Measurements from ENCODE around the gene UBL7.
"Not testable (repeated sequence)": the region's sequence is repeated elsewhere in the genome, so short reads cannot be mapped to it uniquely, and the experiment has no call there.

UBL7 gene

DNA sequence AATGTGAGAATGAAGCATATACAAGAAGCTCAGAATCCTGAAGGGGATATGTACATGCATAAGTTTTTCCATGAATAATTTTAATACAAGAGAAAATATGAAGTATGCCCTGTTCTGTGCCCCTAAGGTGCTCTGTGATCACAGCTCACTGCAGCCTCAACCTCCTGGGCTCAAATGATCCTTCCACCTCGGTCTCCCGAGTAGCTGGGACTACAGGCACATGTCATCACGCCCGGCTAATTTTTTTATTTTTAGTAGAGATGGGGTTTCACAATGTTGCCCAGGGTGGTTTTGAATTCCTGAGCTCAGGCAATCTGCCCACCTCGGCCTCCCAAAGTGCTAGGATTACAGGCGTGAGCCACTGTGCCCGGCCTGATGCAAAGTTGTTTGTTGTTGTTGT is 10.7 kb upstream of the UBL7 start:
- H3K9me3 Mint-ChIP-seq; H3K27ac Mint-ChIP-seq; H3K27me3 Mint-ChIP-seq; H3K4me1 Mint-ChIP-seq (ENCODE audit: low read depth); H3K4me3 Mint-ChIP-seq: not testable (repeated sequence)
- H3K36me3 Mint-ChIP-seq (ENCODE audit: low read depth), result peaks cover 49% of the 10 kb centered on the region

DNA sequence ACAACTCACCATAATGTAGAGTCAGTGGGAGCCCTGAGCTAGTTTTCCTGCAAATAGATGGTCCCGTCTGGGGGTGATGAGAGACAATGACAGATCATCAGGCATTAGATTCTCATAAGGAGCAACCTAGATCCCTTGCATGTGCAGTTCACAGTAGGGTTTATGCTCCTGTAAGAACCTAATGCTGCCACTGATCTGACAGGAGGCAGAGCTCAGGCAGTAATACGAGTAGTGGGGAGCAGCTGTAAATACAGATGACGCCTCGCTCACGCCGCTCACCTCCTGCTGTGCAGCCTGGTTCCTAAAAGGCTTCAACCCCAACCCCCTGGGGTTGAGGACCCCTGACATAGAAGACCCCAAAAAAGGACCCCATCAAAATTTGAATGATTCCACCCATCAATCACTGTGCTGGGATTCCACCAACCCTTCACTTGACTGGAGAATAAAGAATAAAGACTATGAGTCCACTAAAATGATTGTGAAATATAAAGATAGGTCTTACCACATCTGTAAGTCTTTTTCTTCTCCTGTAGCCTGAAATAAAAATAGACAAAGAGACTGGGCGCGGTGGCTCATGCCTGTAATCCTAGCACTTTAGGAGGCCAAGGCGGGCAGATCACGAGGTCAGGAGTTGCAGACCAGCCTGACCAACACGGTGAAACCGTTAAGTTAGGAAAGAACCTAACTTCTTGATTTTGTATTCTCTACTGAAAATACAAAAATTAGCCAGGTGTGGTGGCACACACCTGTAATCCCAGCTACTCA is 9.9 kb upstream of the UBL7 start:
- Mint-ChIP-seq H3K4me3 (no peak overlapping the region), H3K9me3 (no peaks in the 10 kb centered on the region), H3K4me1 (ENCODE audit: low read depth) (peaks cover 5% of the 10 kb centered on the region), H3K27ac (no peak overlapping the region), H3K27me3 (no peaks in the 10 kb centered on the region), H3K36me3 (ENCODE audit: low read depth) (peaks cover 47% of the 10 kb centered on the region)

DNA sequence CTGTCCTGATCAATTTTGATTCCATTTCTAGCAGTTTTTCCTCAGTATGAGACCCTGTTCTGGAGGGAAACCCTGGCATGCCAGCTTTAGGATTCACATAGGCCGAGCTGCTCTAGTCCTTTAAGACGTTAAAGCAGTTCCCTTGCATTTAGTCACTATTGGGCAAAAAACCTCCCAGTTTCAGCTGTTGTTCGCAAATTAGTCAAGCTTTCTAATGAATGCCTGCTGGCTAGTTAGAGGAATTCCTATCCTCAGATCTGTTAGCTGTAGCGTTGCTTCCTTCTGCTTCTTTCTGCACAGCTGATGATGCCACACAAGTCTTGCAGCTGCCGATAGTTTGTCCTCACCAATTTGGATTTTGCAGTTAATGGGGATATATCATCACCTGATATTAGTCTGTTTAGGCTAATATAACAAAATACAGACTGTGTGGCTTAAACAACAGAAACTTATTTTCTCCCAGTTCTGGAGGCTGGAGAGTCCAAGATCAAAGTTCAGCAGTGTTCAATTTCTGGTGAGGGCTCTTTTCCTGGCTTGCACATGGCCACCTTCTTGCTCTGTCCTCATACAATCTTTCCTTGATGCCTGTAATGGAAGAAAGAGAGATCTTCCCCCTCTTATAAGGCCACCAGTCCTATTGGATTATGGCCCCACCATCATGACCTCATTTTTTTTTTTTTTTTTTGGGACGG is 7.5 kb upstream of the UBL7 start:
- Mint-ChIP-seq H3K4me1 (ENCODE audit: low read depth) (peaks cover 25% of the 10 kb centered on the region), H3K9me3 (peaks cover 9% of the 10 kb centered on the region), H3K36me3 (ENCODE audit: low read depth) (peaks cover 47% of the 10 kb centered on the region), H3K27me3 (no peaks in the 10 kb centered on the region), H3K27ac (no peak overlapping the region), H3K4me3 (no peak overlapping the region)

DNA sequence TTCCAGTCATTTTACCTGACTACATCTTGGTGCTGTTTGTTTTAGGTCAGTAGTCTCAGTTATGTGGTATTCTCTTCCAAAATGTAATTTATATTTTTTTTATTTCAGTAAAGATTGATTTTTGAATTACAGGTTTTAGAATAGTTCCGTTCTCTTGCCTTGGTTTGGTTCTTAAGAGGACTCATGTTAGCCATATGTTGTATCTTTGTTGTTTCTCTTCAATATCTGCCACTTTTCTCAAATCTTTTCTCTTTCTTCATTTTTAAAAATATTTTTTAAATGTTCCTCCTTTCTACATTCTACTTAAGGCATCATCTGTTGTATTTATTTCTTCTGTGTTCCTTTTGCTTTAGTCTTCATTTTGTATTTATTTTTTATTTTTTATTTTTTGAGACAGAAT is 5.6 kb upstream of the UBL7 start:
- Mint-ChIP-seq H3K36me3 (ENCODE audit: low read depth) (peaks cover 50% of the 10 kb centered on the region), H3K27ac (no peak overlapping the region), H3K27me3 (no peaks in the 10 kb centered on the region), H3K4me1 (ENCODE audit: low read depth) (peaks cover 43% of the 10 kb centered on the region), H3K9me3 (peaks cover 9% of the 10 kb centered on the region), H3K4me3 (no peak overlapping the region)

DNA sequence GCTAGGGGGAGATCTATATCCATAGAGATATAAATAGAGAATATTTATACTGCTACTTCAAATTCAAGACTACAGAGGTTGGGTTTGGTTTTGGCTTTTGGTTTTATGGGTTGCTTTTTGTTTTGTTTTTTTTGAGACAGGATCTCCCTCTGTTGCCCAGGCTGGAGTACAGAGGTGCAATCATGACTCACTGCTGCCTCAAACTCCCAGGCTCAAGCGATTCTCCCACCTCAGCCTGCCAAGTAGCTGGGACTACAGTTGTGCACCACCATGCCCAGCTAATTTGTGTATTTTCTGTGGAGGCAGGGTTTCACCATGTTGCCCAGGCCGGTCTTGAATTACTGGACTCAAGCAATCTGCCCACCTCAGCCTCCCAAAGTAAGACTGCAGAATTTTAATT is 3.9 kb upstream of the UBL7 start:
- Mint-ChIP-seq H3K27ac (no peak overlapping the region), H3K4me3 (no peak overlapping the region), H3K36me3 (ENCODE audit: low read depth) (peaks cover 40% of the 10 kb centered on the region)

DNA sequence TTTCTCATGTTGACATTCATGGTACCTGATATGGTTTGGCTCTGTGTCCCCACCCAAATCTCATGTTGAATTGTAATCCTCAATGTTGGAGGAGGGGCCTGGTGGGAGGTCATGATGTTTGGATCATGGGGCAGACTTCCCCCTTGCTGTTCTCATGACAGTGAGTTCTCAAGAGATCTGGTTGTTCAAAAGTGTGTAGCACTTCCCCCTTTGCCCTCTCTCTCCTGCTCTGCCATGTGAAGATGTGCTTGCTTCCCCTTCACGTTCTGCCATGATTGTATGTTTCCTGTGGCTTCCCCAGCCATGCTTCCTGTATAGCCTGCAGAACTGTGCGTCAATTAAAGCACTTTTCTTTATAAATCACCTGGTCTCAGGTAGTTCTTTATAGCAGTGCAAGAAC is 3.3 kb upstream of the UBL7 start:
- Mint-ChIP-seq H3K27me3 (no peaks in the 10 kb centered on the region), H3K36me3 (ENCODE audit: low read depth) (peaks cover 39% of the 10 kb centered on the region), H3K4me3 (peak overlapping the region; percentile 11), H3K9me3 (peaks cover 9% of the 10 kb centered on the region), H3K4me1 (ENCODE audit: low read depth) (peaks cover 55% of the 10 kb centered on the region), H3K27ac (no peak overlapping the region)

More for the DNA sequence above, 3.9 kb upstream of the UBL7 start:
- no peaks in the 10 kb centered on the region for H3K27me3 Mint-ChIP-seq
- H3K4me1 Mint-ChIP-seq (ENCODE audit: low read depth), result peaks cover 53% of the 10 kb centered on the region
- H3K9me3 Mint-ChIP-seq, result peaks cover 9% of the 10 kb centered on the region

DNA sequence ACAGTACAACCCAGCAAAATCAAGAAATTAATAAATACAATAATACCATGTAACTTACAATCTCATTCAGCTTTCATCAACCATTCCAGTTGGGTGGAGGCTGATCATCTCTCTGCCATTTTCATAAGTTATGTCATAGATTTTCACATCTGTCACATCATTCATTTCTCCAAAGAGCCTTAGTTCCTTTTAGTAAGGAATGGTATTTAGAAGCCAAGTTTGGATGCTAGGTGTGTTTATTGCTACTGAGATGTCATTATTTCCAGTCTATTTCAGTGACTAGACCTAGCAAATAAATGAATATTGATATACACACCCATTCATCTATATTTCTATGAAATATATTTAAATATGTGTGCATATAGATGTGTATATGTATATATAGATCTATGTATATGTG is 2.7 kb upstream of the UBL7 start:
- peaks cover 61% of the 10 kb centered on the region for H3K4me1 Mint-ChIP-seq (ENCODE audit: low read depth)
- no peak overlapping the region for H3K27ac Mint-ChIP-seq
- peak overlapping the region; percentile 43 for H3K4me3 Mint-ChIP-seq
- H3K36me3 Mint-ChIP-seq (ENCODE audit: low read depth), result peaks cover 39% of the 10 kb centered on the region
- H3K27me3 Mint-ChIP-seq, result no peaks in the 10 kb centered on the region
- H3K9me3 Mint-ChIP-seq, result peaks cover 9% of the 10 kb centered on the region

DNA sequence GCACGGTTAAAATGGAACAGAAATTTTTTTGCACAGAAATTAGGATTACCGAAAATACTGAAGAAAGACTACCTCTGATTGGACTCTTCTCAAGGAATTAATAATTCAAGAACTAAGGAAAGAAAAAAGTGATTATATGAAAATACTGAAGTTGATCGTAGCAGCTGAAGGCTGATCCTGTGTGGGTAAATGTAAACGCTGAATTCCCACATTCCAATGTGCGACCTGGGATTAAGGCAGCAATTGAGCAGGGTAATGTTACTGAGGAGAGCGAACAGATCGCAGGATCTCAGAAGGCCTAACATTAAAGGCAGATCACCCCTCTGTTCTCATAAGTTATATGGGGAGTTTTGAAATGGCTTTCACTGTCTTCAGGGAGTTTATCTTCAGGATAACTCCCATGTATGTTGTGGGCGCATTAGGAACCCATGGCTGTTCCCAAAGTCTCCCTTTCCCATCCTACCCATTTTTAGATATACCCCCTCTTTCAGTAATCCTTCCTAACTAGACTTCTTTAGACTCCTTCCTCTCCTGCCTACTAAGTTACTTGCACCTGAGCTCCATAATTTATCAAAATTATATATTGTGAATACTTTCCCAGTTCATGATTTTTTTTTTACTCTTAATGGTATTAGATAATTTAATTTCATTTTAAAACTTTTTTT is 1.0 kb upstream of the UBL7 start:
- Mint-ChIP-seq H3K4me3 (peak overlapping the region; percentile 98), H3K9me3 (peaks cover 9% of the 10 kb centered on the region), H3K27ac (peak overlapping the region; percentile 98), H3K36me3 (ENCODE audit: low read depth) (peaks cover 41% of the 10 kb centered on the region), H3K27me3 (no peaks in the 10 kb centered on the region), H3K4me1 (ENCODE audit: low read depth) (peaks cover 65% of the 10 kb centered on the region)

DNA sequence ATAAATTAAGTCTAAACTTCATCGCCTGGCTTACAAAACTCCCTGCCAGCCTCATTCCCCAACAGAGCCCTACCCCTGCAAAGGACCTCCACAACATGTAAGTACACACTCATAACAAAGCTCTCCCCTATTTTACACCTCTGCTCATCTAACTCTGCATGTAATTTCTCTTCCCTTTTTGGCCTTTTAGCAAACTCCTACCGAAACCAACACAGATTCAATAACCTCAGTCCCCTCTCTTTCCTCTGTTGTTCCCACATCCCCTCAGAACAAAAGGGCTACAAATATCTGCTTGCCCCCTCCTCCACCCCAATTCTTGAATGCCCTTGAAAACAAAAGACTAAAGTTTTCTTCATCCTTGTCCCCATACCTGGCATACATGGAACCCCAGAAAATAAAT is 662 bp downstream of the UBL7 start:
- Mint-ChIP-seq H3K27me3 (no peaks in the 10 kb centered on the region), H3K36me3 (ENCODE audit: low read depth) (peaks cover 41% of the 10 kb centered on the region), H3K4me3 (peak overlapping the region; percentile 98), H3K9me3 (peaks cover 9% of the 10 kb centered on the region), H3K4me1 (ENCODE audit: low read depth) (peaks cover 65% of the 10 kb centered on the region), H3K27ac (peak overlapping the region; percentile 98)

DNA sequence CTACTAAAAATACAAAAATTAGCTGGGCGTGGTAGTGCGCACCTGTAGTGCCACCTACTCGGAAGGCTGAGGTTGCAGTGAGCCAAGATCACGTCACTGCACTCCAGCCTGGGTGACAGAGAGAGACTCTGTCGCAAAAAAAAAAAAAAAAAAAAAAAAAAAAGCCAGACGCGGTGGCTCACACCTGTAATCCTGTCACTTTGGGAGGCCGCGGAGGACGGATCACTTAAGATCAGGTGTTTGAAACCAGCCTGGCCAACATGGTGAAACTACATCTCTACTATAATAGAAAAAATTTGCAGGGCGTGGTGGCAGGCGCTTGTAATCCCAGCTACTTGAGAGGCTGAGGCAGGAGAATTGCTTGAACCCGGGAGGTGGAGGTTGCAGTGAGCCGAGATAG is 1.2 kb downstream of the UBL7 start:
- H3K27ac Mint-ChIP-seq, H3K9me3 Mint-ChIP-seq, H3K27me3 Mint-ChIP-seq: not testable (repeated sequence)
- Mint-ChIP-seq H3K36me3 (ENCODE audit: low read depth) (peaks cover 42% of the 10 kb centered on the region), H3K4me1 (ENCODE audit: low read depth) (peaks cover 65% of the 10 kb centered on the region), H3K4me3 (peak overlapping the region; percentile 98)

DNA sequence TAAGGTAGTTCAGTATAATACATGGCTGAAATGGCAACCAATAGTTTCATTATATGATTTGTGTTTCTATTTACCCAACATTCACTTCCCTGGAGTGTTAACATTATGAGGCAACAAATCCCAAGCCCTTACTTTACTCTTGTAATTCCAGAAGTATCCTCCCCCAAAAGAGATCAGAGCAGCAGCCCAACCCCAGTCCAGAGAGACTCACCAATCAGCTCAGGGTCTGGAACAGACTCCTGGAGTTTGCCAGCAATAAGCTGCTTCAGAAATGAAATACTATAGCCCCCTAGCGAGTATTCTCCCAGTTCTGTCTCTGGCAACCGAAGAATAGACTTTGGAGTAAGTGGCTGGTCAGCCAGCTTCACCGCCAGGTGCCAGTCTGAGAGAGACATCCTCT is 2.5 kb downstream of the UBL7 start:
- H3K9me3 Mint-ChIP-seq, result no peaks in the 10 kb centered on the region
- H3K27ac Mint-ChIP-seq, result no peak overlapping the region
- no peak overlapping the region for H3K4me3 Mint-ChIP-seq
- H3K36me3 Mint-ChIP-seq (ENCODE audit: low read depth), result peaks cover 47% of the 10 kb centered on the region
- H3K4me1 Mint-ChIP-seq (ENCODE audit: low read depth), result peaks cover 65% of the 10 kb centered on the region
- H3K27me3 Mint-ChIP-seq, result no peaks in the 10 kb centered on the region

DNA sequence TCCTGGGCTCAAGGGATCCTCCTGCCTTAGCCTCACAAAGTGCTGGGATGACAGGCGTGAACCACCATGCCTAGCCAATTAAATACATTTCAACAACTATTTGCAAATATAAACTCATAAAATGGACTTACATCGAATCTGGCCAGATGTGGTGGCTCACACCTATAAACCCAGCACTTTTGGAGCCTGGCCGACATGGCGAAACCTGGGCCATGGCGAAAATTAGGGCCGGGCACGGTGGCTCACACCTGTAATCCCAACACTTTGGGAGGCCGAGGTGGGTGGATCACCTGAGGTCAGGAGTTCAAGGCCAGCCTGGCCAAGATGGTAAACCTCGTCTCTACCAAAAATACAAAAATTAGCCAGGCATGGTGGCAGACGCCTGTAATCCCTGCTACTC is 3.9 kb downstream of the UBL7 start:
- H3K27ac Mint-ChIP-seq, H3K27me3 Mint-ChIP-seq, H3K9me3 Mint-ChIP-seq, H3K4me3 Mint-ChIP-seq: not testable (repeated sequence)
- peaks cover 49% of the 10 kb centered on the region for H3K36me3 Mint-ChIP-seq (ENCODE audit: low read depth)
- peaks cover 56% of the 10 kb centered on the region for H3K4me1 Mint-ChIP-seq (ENCODE audit: low read depth)

DNA sequence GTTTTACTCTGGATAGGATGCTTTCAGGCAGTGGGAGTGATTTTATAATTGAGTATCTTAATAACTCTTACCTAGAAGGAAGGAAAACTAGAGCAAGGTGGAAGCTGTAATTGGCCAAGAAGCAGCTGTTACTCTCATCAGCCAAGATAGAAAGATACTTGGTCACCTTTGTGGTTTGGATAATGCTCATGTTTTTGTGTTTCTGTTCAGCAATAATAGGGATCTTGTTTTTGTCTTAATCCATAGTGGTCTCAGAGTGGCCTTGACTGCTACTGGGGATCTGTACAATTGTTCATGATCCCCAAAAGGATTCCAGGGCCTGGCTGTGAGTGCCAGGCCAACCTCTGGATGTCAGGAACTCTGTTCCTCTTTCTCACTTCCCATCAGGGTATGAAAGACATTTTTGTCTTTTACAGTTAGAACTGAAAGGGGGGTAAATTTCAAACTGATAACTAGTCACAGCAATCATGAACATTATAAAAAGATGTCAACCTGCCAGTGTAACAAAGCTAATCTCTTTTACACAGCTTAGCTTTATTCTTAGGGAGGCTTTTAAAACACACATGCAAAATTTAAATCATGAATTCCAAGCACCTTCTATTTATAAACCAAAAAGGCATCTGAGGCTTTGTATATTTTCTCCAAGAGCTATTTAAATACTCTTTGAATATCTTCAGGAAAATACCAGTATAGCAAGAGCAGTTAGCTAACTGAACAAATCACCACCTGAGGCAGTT is 6.0 kb downstream of the UBL7 start:
- H3K4me3 Mint-ChIP-seq, result no peak overlapping the region
- H3K27ac Mint-ChIP-seq, result peak overlapping the region; percentile 55
- no peaks in the 10 kb centered on the region for H3K9me3 Mint-ChIP-seq
- H3K4me1 Mint-ChIP-seq (ENCODE audit: low read depth), result peaks cover 42% of the 10 kb centered on the region
- H3K36me3 Mint-ChIP-seq (ENCODE audit: low read depth), result peaks cover 70% of the 10 kb centered on the region
- no peaks in the 10 kb centered on the region for H3K27me3 Mint-ChIP-seq

DNA sequence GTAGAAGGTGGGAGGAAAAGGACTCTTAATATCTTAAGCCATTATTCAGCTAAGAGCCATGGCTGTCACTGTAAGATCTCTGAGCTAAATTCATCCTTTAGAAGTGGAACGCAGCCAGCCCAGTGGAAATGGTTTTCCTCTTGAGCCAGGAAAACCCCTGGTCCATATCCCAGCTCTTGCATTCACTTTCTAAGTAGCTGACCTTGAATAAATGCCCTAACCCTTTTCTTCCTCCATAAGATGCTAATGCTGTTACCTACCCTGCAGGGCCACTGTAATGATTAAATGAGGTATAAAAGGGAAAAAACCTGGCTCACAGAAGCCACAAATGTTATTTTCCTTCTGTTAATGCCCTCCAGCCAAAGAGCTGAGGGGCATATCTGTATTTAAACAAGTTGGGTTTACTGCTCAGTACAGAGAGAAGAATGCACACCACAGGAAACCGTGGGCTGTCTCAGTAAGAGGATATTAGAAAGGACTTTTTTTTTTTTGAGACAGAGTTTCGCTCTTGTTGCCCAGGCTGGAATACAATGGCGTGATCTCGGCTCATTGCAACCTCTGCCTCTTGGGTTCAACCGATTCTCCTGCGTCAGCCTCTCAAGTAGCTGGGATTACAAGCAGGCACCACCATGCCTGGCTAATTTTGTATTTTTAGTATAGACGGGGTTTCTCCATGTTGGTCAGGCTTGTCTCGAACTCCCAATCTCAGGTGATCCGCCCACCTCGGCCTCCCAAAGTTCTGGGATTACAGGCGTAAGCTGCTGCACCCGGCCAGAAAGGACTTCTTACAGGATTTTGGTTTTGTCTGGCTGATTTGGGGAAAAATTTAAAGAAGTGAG is 6.8 kb downstream of the UBL7 start:
- Mint-ChIP-seq H3K36me3 (ENCODE audit: low read depth) (peaks cover 77% of the 10 kb centered on the region), H3K27ac (peak overlapping the region; percentile 65), H3K9me3 (no peaks in the 10 kb centered on the region), H3K27me3 (no peaks in the 10 kb centered on the region), H3K4me1 (ENCODE audit: low read depth) (peaks cover 39% of the 10 kb centered on the region), H3K4me3 (no peak overlapping the region)

All from stimulated activated naive CD8-positive, alpha-beta T cell treated with anti-CD3 and anti-CD28 coated beads, Interleukin-15, Interleukin-2, amounts not matched to agents 100 ng/mL and 50 ng/mL, for 24 hours (primary cell).